GM12891 (cell line): ENCODE measurements around the gene APOA5.

ENCODE experiments used
- POLR2A ChIP-seq: IDR thresholded peaks from 2 replicates; pipeline ENCODE4 v1.6.1; 2011; ENCODE audit warnings: low read depth, low read length, control low read depth
- POLR2AphosphoS5 ChIP-seq: IDR thresholded peaks from 2 replicates; pipeline ENCODE4 v1.6.1; 2011; ENCODE audit warnings: low read depth, low read length, control low read depth
- SPI1 ChIP-seq: IDR thresholded peaks from 2 replicates; pipeline ENCODE4 v1.6.1; 2011; ENCODE audit warnings: low read depth, low read length, control low read depth

DNA sequence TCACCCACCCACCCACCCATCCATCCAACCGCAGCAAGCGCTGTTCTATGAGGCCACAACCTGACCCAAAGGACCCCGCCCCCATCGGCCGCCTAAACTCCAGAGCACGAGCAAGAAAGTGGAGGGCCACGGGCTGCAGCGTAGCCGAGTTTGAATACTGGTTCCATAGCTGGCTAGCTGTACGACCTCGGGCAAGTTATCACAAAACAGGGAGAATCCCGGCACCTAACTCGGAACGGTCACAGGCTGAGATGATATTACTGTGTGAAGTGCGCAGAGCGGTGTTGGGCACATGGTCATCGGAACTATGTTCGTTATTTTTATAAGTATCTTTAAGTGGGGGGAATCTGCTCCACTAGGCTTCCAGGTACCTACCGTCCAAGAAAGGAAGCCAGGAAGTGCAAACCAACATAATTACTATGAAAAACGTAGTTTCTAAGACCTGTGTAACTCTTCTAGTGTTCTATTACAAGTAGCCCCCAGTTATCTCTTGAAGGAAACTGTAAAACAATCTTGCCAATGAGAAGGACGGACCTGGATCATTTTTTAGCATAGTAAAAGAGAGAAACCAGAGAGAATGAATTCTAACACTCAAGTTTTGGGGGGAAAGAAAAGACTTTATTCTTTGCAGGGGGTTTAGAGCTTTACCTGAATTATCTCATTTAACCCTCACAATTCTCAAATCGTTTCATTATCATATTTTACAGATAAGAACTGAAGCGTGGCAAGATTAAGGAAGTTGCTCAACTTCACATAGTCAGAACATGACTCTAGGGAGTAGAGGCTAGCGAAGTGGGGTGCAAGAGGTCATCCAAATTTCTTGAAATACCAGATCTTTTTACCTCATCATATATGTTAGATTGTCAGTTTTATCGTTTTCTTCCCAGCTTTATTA, 18.2 kb downstream of the APOA5 start:
- peak; percentile 17 for TF ChIP-seq POLR2AphosphoS5
- TF ChIP-seq POLR2A, result no peak; the same call in 1 of the 2 replicates
- TF ChIP-seq SPI1, result 0 out of 2 replicates have a peak, but pooled peaks have one; percentile 17
